Right kidney (tissue), 1 donor: Measurements from ENCODE around the gene MRC2.

Experiments used
- DNase-seq: peaks from one replicate; pipeline ENCODE4 v3.0.0-alpha.2; 2016

Gene MRC2

GRCh38 chr17:62631086-62631935 is 3.8 kb downstream of the MRC2 start:
- no peak for DNase-seq

- DNase-seq: no peak
Measured at GRCh38 chr17:62631936-62632924, 4.8 kb downstream of the MRC2 start.

DNA sequence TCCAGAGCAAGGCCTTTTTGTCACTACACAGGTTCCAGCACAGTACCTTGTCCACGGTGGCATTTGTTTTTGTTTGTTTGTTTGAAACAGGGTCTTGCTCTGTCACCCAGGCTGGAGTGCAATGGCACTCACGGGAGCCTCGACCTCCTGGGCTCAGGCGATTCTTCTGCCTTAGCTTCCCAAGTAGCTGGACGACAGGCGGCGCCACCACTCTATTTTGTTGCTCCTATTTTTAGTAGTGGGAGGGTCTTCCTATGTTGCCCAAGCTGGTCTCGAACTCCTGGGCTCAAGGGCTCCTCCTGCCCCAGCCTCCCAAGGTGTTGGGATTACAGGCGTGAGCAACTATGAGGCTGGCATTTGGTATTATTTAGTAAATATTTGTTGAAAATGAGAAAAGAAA is 10.3 kb downstream of the MRC2 start:
- DNase-seq: no peak

DNA sequence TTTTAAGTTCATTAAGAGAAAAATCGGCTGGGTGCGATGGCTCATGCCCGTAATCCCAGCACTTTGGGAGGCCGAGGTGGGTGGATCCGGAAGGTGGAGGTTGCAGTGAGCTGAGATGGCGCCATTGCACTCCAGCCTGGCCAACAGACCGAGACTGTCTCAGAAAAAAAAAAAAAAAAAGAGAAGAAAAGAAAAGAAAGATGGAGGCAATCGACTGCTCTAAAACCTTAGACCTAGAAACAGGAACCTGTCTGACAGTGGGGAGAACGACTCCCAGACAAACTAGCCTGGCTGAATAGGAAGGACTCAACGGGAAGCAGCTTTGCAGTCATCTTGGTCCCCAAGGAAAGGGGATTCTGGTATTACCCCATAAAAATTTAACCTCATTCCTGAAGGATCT is 13.7 kb downstream of the MRC2 start:
- no peak for DNase-seq

DNA sequence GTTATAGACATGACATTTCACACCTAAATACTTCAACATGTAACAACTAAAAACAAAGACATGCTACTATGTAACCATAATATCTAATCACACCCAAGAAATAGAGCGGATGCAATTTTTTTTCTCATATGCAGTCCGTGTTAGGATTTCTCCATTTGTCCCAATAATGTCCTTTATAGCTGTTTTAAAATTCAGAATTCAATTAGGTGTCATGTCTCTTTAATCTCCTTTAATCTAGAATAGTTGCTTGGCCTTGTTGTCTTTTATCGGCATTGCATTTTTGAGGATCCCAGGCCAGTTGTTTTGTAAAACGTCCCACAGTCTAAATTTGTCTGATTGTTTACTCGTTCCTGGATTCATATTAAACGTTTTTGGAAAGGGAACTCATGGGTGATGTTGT is 14.5 kb downstream of the MRC2 start:
- DNase-seq: no peak

GRCh38 chr17:62643496-62643895 is 16.0 kb downstream of the MRC2 start:
- DNase-seq: no peak

GRCh38 chr17:62644487-62645173 is 17.2 kb downstream of the MRC2 start:
- DNase-seq: no peak

DNA sequence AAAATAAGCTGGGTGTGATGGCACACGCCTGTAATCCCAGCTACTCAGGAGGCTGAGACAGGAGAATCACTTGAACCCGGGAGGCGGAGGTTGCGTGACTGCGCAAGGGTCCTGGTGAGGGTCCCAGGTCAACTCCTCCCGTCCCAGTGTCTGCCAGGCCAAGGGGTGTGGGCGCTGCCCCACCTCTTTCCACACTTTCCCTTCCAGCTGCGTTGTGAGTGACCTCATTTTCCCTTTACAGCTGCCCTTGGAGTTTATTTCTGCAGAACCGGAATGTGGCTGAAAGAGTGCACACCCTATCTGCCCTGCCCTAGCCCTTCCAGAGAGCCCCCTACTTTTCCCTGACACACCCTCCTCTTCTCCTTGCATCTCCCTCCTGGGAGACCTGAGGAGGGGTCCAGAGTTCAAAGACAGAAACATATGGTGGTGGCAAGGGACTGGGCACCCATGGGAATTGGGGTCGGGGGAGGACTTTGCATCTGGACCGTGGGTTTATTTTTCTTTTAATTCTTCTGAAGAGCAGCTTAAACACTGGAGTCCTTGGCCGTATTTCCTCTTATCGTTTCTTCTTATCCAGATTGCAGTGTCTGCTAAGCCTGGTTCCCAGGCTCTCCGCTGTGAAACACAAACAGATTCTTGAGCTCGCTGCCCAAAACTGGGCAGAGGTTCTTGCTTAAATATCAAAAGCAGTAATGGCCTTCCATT is 20.9 kb downstream of the MRC2 start:
- DNase-seq: no peak

DNA sequence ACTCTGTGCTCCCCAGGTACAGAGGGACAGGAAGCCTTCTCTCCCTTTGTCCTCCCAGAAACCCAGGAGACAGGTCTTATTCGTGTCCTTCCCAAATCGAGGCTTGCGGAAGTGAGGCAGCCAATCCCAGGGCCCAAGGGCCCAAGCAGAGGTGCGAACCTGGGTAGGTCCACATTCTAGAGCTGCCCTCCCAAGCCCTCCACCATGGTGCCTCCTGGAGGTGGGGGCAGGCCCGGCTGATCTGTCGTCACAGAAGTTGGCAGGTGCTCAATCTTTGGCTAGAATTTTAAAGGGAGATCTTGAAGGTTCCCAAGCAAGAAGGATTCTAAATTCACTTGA is 21.5 kb downstream of the MRC2 start:
- DNase-seq: no peak

- no peak for DNase-seq
Measured at GRCh38 chr17:62649570-62649969, 22.1 kb downstream of the MRC2 start.

GRCh38 chr17:62650587-62650986 is 23.1 kb downstream of the MRC2 start:
- no peak for DNase-seq

- DNase-seq: peak; percentile 78
Measured at GRCh38 chr17:62652251-62653001, 25.0 kb downstream of the MRC2 start.

- DNase-seq: peak; percentile 78
Measured at GRCh38 chr17:62653002-62653825, 25.7 kb downstream of the MRC2 start.

- peak; percentile 71 for DNase-seq
Measured at GRCh38 chr17:62653826-62654761, 26.6 kb downstream of the MRC2 start.

- DNase-seq: no peak
Measured at GRCh38 chr17:62655656-62656055, 28.2 kb downstream of the MRC2 start.

GRCh38 chr17:62656446-62656845 is 29.0 kb downstream of the MRC2 start:
- no peak for DNase-seq

DNA sequence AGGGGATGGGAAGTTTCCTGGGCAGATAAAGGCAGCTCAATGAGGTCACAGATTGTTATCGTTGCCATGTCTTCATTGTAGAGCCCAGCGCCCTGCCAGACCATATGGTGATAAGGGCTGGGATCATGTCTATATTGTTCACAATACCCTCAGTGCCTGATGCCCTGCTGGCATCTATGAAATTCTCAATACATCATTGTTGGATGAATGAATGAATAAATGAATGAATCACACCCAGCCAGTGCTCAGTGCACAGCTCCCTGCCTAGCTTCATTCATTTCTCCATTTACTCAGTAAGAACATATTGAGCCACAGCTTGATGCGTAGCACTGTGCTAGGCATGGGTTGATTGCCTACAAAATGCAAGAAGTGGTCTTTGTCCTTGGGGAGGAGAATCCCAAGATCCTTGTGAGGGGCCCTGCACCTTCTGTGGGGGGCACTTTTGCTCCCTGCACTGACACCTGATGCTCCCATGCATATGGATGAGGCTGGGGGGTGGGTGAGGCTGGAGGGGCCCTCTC is 29.7 kb downstream of the MRC2 start:
- DNase-seq: no peak

- DNase-seq: peak; percentile 27
Measured at GRCh38 chr17:62657690-62658089, 30.2 kb downstream of the MRC2 start.
